Measurements from ENCODE around the gene AKT1S1.

The AKT1S1 gene

GRCh38 chr19:49869484-49870308 is 7.5 kb downstream of the AKT1S1 start (continued):
- TF ChIP-seq, protein P1, sequence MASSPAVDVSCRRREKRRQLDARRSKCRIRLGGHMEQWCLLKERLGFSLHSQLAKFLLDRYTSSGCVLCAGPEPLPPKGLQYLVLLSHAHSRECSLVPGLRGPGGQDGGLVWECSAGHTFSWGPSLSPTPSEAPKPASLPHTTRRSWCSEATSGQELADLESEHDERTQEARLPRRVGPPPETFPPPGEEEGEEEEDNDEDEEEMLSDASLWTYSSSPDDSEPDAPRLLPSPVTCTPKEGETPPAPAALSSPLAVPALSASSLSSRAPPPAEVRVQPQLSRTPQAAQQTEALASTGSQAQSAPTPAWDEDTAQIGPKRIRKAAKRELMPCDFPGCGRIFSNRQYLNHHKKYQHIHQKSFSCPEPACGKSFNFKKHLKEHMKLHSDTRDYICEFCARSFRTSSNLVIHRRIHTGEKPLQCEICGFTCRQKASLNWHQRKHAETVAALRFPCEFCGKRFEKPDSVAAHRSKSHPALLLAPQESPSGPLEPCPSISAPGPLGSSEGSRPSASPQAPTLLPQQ (tag by site-specific recombination; IDR thresholded peaks at IDR 0.05) = peak; percentile 66
- peak; percentile 69; the same call in 1 of the 2 replicates for TF ChIP-seq GLI4 (tag by site-specific recombination; IDR thresholded peaks at IDR 0.05)
- TF ChIP-seq SP2 (tag by site-specific recombination; IDR thresholded peaks at IDR 0.05) = peak; percentile 97
- peak; percentile 24; the same call in 1 of the 2 replicates for TF ChIP-seq ZNF391 (tag by site-specific recombination; IDR thresholded peaks at IDR 0.05; ENCODE audit: borderline replicate concordance, low read depth)
- TF ChIP-seq ZBTB8A (tag by site-specific recombination; IDR thresholded peaks at IDR 0.05) = peak; percentile 51; the same call in 1 of the 2 replicates
- TF ChIP-seq, protein P2, sequence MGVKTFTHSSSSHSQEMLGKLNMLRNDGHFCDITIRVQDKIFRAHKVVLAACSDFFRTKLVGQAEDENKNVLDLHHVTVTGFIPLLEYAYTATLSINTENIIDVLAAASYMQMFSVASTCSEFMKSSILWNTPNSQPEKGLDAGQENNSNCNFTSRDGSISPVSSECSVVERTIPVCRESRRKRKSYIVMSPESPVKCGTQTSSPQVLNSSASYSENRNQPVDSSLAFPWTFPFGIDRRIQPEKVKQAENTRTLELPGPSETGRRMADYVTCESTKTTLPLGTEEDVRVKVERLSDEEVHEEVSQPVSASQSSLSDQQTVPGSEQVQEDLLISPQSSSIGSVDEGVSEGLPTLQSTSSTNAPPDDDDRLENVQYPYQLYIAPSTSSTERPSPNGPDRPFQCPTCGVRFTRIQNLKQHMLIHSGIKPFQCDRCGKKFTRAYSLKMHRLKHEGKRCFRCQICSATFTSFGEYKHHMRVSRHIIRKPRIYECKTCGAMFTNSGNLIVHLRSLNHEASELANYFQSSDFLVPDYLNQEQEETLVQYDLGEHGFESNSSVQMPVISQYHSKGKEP (tag by site-specific recombination; IDR thresholded peaks at IDR 0.05) = no peak
- TF ChIP-seq, protein P3, sequence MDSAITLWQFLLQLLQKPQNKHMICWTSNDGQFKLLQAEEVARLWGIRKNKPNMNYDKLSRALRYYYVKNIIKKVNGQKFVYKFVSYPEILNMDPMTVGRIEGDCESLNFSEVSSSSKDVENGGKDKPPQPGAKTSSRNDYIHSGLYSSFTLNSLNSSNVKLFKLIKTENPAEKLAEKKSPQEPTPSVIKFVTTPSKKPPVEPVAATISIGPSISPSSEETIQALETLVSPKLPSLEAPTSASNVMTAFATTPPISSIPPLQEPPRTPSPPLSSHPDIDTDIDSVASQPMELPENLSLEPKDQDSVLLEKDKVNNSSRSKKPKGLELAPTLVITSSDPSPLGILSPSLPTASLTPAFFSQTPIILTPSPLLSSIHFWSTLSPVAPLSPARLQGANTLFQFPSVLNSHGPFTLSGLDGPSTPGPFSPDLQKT (IDR thresholded peaks at IDR 0.05; ENCODE audit: borderline replicate concordance, low read depth, low read length) = no peak
- TF ChIP-seq KLF9 (tag by site-specific recombination; IDR thresholded peaks at IDR 0.05; ENCODE audit: low read depth) = peak; percentile 65; the same call in 1 of the 2 replicates
- TF ChIP-seq, protein P4, sequence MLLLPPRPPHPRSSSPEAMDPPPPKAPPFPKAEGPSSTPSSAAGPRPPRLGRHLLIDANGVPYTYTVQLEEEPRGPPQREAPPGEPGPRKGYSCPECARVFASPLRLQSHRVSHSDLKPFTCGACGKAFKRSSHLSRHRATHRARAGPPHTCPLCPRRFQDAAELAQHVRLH (tag by site-specific recombination; IDR thresholded peaks at IDR 0.05) = peak; percentile 94
- TF ChIP-seq EGR2 (tag by site-specific recombination; IDR thresholded peaks at IDR 0.05; ENCODE audit: low read depth) = peak; percentile 87
- peak; percentile 93; the same call in 1 of the 2 replicates for TF ChIP-seq ZFP37 (tag by site-specific recombination; IDR thresholded peaks at IDR 0.05)
- 0 out of 2 replicates have a peak, but pooled peaks have one; percentile 9 for TF ChIP-seq ZSCAN4 (tag by site-specific recombination; IDR thresholded peaks at IDR 0.05)
- peak; percentile 78 for TF ChIP-seq ZBTB20 (tag by site-specific recombination; IDR thresholded peaks at IDR 0.05)
- TF ChIP-seq ZNF10 (tag by site-specific recombination; IDR thresholded peaks at IDR 0.05) = 0 out of 2 replicates have a peak, but pooled peaks have one; percentile 19
- peak; percentile 40 for TF ChIP-seq ZBTB17 (tag by site-specific recombination; IDR thresholded peaks at IDR 0.05)
- 0 out of 2 replicates have a peak, but pooled peaks have one; percentile 35 for TF ChIP-seq PRDM10 (tag by site-specific recombination; IDR thresholded peaks at IDR 0.05)
- 0 out of 2 replicates have a peak, but pooled peaks have one; percentile 51 for TF ChIP-seq ZNF600 (tag by site-specific recombination; IDR thresholded peaks at IDR 0.05)
- no peak for TF ChIP-seq ZNF423 (tag by site-specific recombination; IDR thresholded peaks at IDR 0.05)
- TF ChIP-seq IKZF3 (tag by site-specific recombination; IDR thresholded peaks at IDR 0.05) = peak; percentile 98
- peak; percentile 30; the same call in 1 of the 2 replicates for TF ChIP-seq ZNF324 (tag by site-specific recombination; IDR thresholded peaks at IDR 0.05)
- TF ChIP-seq ZNF394 (tag by site-specific recombination; IDR thresholded peaks at IDR 0.05; ENCODE audit: borderline replicate concordance) = no peak
- peak; percentile 79 for TF ChIP-seq KLF10 (tag by site-specific recombination; IDR thresholded peaks at IDR 0.05)
- peak; percentile 56; the same call in 1 of the 2 replicates for TF ChIP-seq ZBTB11 (tag by site-specific recombination; conservative IDR thresholded peaks at IDR 0.05; ENCODE audit: low read depth)
